HEK293 (cell line): ENCODE measurements around the gene SEMA4F.

ENCODE experiments used
- ZNF175 ChIP-seq: fragments of 450-650 bp; formaldehyde crosslinking; IDR thresholded peaks from 2 replicates; pipeline ENCODE4 v1.5.1; 2016; ENCODE audit warnings: missing biosample characterization, missing genetic modification characterization
- TF ChIP-seq, protein P1 (sequence below): fragments of 450-650 bp; formaldehyde crosslinking; IDR thresholded peaks from 2 replicates; pipeline ENCODE4 v1.5.1; 2016; ENCODE audit warnings: missing biosample characterization, missing genetic modification characterization
- TF ChIP-seq, protein P2 (sequence below): fragments of 450-650 bp; formaldehyde crosslinking; IDR thresholded peaks from 2 replicates; pipeline ENCODE4 v1.5.1; 2016; ENCODE audit warnings: missing biosample characterization, missing genetic modification characterization

DNA sequence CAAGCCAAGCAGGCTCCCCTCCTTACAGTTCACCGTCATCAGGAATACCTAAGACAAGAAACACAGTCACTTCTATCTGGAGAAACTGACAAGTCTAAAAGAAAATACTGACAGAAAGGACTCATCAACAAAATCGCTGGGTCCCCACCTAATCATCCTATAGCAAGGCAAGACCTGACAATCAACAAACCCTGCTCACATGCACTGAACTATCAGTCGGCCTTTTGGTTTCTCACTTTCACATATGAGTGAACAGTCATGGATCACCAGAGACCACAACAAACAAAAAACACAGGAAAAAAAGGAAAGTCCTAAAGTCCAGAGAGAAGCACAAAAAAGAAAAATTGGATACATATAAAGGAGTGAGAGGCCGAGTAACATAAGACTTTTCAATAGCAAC lies 70.4 kb downstream of the SEMA4F start:
- TF ChIP-seq, protein P1, sequence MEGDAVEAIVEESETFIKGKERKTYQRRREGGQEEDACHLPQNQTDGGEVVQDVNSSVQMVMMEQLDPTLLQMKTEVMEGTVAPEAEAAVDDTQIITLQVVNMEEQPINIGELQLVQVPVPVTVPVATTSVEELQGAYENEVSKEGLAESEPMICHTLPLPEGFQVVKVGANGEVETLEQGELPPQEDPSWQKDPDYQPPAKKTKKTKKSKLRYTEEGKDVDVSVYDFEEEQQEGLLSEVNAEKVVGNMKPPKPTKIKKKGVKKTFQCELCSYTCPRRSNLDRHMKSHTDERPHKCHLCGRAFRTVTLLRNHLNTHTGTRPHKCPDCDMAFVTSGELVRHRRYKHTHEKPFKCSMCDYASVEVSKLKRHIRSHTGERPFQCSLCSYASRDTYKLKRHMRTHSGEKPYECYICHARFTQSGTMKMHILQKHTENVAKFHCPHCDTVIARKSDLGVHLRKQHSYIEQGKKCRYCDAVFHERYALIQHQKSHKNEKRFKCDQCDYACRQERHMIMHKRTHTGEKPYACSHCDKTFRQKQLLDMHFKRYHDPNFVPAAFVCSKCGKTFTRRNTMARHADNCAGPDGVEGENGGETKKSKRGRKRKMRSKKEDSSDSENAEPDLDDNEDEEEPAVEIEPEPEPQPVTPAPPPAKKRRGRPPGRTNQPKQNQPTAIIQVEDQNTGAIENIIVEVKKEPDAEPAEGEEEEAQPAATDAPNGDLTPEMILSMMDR (tag by site-specific recombination), result no peak
- TF ChIP-seq, protein P2, sequence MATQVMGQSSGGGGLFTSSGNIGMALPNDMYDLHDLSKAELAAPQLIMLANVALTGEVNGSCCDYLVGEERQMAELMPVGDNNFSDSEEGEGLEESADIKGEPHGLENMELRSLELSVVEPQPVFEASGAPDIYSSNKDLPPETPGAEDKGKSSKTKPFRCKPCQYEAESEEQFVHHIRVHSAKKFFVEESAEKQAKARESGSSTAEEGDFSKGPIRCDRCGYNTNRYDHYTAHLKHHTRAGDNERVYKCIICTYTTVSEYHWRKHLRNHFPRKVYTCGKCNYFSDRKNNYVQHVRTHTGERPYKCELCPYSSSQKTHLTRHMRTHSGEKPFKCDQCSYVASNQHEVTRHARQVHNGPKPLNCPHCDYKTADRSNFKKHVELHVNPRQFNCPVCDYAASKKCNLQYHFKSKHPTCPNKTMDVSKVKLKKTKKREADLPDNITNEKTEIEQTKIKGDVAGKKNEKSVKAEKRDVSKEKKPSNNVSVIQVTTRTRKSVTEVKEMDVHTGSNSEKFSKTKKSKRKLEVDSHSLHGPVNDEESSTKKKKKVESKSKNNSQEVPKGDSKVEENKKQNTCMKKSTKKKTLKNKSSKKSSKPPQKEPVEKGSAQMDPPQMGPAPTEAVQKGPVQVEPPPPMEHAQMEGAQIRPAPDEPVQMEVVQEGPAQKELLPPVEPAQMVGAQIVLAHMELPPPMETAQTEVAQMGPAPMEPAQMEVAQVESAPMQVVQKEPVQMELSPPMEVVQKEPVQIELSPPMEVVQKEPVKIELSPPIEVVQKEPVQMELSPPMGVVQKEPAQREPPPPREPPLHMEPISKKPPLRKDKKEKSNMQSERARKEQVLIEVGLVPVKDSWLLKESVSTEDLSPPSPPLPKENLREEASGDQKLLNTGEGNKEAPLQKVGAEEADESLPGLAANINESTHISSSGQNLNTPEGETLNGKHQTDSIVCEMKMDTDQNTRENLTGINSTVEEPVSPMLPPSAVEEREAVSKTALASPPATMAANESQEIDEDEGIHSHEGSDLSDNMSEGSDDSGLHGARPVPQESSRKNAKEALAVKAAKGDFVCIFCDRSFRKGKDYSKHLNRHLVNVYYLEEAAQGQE (tag by site-specific recombination), result no peak
- no peak for TF ChIP-seq ZNF175
